Stimulated activated naive CD4-positive, alpha-beta T cell (primary cell): Measurements from ENCODE around the gene NDUFB2.
"Not testable (repeated sequence)": the region's sequence is repeated elsewhere in the genome, so short reads cannot be mapped to it uniquely, and the experiment has no call there.

Source experiments
- DNase-seq, 6 experiments: peaks; one replicate each; lab custom pipeline; 2025; lab: John Stamatoyannopoulos, UW

The NDUFB2 gene

DNA sequence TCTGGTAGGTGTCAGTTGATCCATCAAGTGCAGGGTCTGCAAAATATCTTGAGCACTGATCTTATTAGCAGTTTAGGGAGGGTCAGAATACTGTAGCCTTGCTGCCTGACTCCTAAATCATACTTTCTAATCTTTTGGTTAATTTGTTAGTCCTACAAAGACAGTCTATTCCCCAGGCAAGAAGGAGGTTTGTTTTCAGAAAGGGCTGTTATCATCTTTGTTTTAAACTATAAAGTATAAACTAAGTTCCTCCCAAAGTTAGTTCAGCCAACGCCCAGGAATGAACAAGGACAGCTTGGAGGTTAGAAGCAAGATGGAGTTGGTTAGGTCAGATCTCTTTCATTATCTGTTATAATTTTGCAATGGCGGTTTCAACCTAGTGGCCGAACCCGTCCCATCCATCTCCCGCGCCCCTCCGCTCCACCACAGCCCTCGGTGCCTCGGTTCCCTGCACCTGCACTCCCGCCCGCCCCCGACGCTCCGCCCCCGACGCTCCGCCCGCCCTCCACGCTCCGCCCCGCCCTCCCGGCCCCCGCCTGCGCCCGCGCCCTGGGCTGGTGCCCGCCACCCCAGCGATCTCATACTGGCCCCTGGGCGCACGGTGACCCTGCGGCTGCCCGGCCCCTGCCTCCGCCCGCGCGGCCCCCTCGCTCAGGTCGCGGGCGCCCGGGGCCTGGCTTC is 24.0 kb upstream of the NDUFB2 start, which contains the start of gene ADCK2:
Gene ADCK2 (plus strand): TSS at position 564 of the 681 bp plus-strand sequence. CDS start 386 bp downstream, outside the sequence.
- DNase-seq: peak in 5 of 6 experiments; percentile 38 to 83 (median 57)

DNA sequence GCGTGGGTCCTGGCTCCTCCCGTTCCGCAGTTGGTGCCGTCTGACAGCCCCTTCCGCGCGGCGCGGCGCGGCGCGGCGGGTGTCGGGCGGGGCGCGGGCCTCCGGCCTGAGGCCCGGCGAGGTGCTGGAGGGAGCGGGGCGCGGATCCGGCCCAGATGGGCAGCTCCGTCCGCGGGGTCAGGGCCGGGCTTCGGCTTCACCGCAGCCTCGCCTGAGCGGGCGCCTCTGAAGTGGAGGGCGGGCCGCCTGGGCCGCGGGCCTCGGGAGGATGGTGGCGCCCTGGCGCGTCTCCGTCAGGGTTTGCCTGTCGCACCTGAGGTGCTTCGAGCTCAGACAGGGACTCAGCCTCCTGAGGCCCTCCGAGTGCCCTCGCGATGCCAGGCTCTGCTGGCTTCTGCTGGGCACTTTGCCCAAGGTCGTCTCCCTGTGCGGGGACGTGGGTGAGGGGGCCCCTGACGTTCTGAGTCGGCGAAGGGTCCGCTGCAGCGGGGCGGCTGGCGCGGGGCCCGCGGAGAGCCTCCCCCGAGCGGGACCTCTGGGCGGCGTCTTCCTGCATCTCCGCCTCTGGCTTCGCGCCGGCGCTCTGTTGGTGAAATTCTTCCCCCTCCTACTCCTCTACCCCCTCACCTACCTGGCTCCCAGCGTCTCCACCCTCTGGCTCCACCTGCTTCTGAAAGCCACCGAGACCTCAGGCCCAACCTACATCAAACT is 23.3 kb upstream of the NDUFB2 start:
- DNase-seq: peak; percentile 47 to 86 (median 70)

- DNase-seq: no peak
Observed at GRCh38 chr7:140673774-140674155, 22.7 kb upstream of the NDUFB2 start.

DNA sequence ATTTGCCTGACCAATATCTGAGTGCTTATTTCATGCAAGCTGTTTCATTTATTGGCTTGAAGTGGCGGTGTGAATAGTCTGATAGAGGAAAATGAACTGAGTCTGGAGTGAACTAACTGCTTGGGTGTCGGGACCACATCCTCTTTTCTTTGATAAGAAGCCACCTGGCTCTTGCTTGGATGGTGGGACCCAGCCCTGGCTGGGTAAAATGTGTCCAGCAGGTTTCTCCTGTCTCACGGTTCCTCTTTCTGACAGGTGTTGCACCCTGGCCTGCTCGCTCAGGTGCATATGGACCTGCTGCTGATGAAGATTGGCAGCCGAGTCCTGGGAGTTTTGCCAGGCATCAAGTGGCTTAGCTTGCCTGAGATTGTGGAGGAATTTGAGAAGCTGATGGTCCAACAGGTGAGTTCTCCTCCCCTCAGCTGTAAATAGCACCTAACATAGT is 22.1 kb upstream of the NDUFB2 start:
- no peak for DNase-seq

DNA sequence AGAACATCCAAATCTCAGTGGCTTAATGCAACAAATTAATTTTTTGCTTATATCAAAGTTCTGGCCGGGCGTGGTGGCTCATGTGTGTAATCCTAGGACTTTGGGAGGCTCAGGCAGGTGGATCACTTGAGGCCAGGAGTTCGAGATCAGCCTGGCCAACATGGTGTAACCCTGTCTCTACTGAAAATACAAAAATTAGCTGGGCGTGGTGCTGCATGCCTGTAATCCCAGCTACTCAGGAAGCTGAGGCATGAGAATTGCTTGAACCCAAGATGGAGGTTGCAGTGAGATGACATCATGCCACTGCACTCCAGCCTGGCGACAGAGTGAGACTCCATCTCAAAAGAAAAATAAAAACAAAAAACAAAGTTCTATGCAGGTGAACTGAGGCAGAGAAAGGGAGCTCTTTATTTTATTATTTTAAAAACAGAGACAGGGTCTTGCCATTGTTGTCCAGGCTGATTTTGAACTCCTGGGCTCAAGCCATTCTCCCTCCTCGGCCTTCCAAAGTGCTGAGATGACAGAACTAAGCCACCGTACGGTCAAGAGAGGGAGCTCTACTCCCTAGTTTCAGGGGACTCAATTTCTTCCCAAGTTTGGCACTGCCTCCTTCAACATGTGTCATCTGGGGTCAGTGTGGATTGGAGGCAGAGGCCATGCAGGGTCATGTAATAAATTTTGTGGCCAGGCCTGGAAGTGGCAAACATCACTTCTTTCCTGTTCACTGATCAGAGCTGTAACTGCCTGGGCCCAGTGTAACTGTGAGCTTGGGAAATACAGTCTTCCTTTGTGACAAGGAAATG is 21.4 kb upstream of the NDUFB2 start:
- DNase-seq: no peak

DNA sequence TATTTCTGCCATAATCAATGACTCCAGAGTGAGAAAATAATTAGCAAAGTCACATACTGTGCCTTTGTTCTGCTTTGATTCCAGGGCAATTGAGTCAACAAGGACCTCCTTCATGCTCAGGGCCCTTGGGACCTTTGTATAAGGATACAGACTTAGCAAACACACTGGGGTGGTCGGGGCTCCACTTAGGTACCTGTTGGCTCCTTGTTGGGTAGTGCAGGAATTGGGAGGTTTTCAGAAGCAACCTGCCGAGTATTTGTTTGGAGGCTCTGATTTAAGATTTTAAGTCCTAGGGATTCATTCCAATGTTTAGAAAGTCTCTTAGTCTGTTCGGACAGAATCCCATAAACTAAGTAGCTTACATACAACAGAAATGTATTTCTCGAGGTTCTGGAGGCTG is 20.8 kb upstream of the NDUFB2 start:
- no peak for DNase-seq

DNA sequence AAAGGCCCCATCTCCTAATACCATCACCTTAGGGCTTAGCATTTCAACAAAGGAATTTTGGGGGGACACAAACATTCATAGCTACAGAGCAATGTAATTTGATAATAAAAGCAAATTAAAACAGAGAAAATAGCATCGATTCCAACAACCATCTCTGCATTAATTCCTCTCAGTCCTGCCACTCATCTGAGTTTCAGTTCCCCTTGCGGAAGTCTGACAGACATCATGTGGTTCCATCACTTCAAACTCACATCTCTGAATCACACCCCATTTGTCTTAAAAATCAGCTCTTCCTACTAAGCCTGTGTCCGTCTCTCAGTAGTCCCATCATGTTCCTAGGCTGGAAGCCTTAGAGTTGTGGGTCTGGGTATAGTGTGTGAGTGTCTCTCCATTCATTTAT is 20.2 kb upstream of the NDUFB2 start:
- DNase-seq: no peak

- DNase-seq: not testable (repeated sequence)
Observed at GRCh38 chr7:140676956-140677355, 19.6 kb upstream of the NDUFB2 start.

- DNase-seq: no peak
Observed at GRCh38 chr7:140677496-140677895, 19.0 kb upstream of the NDUFB2 start.

- DNase-seq: no peak
Observed at GRCh38 chr7:140678081-140678815, 18.3 kb upstream of the NDUFB2 start.

DNA sequence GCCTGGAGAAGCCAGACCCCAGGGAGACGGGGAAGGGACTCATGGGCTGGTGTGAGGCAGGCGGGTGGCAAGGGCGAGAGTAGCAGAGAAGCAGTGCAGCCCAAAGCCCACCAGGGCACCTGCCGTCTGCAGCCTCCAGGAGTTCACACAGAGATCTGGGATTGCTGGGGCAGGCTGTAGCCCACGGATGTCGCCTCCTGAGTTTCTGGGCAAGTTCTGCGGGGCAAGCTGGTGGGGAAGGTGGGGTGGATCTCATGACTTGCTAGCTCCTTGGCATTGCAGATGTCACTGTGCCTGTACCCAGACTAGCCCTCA is 17.7 kb upstream of the NDUFB2 start:
- DNase-seq: no peak

GRCh38 chr7:140679186-140679585 is 17.3 kb upstream of the NDUFB2 start:
- DNase-seq: no peak

DNA sequence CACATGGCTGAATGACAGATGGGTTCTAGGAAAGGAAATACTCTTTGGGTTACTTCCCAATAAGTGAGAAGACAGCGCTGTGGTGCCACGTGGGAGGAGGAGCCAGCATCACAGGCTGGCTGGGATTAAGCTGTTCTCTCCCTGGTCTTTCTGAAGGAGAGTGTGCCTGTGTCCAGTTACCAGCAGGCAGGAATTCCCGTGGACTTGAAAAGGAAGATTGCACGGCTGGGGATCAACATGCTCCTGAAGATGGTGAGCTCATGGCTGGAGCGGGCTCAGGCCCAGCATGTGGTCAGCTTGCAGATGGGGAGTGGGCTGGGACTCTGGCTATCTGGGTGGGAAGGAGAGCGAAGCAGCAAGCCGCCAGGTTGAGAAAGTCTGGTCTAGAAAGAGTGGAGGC is 15.6 kb upstream of the NDUFB2 start:
- DNase-seq: no peak

GRCh38 chr7:140681766-140682165 is 14.7 kb upstream of the NDUFB2 start:
- DNase-seq: no peak

GRCh38 chr7:140683657-140684056 is 12.9 kb upstream of the NDUFB2 start:
- DNase-seq: no peak

GRCh38 chr7:140684066-140684950 is 12.2 kb upstream of the NDUFB2 start:
- DNase-seq: no peak

GRCh38 chr7:140685407-140686087 is 11.0 kb upstream of the NDUFB2 start:
- no peak for DNase-seq

- DNase-seq: no peak
Observed at GRCh38 chr7:140686921-140687320, 9.6 kb upstream of the NDUFB2 start.

DNA sequence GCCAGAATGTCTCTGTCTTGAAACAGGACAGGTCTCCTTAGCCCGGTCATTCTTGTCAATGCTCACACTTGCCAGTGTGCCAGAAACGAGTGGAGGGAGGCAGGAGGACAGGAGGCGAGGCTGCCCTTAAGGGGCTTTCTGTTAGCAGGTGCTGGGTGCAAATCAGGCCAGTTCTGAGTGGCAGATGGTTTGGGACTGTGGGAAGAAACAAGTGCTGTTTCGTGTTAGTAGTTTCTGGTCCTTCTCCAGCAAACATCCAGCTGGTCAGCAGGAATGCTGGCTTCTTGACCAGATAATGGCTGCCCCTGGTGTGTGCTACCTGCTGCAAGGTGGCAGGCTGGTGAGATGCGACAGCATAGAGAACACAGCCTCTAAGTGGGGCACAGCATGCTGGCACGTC is 8.2 kb upstream of the NDUFB2 start:
- DNase-seq: no peak
